Stomach (tissue), 9 donors: ENCODE results near the gene C10orf71. TPM values are rescaled to one million over a fixed set of nuclear protein-coding genes. Genes with fewer than 3 reads are reported as not detected.

Experiments used
- DNase-seq, 2 donors: peaks; one replicate each; pipeline versions ENCODE4 v3.0.0 to v3.0.0-alpha.2; 2013 to 2019
- H3K27ac ChIP-seq, 5 donors: fragments of 200-600 bp in 4 of 5; sonication (generic) in 4 of 5; one replicate each; pipeline ENCODE4 v1.5.1; 2013 to 2019; ENCODE audit warnings: mild to moderate bottlenecking in 1 of 5, moderate library complexity in 1 of 5
- H3K27me3 ChIP-seq, 3 donors: fragments of 200-600 bp; sonication (generic); one replicate each; pipeline ENCODE4 v1.5.1; 2017 to 2019; ENCODE audit warnings: mixed run types in 1 of 3
- H3K36me3 ChIP-seq, 4 donors: fragments of 200-600 bp; sonication (generic); 1 replicate in 3 of 4; 2 replicates in 1 of 4; pipeline ENCODE4 v1.5.1; 2016 to 2019
- H3K4me1 ChIP-seq, 4 donors: fragments of 200-600 bp; sonication (generic); one replicate each; pipeline ENCODE4 v1.5.1; 2016 to 2019
- H3K4me3 ChIP-seq, 4 donors: fragments of 200-600 bp; sonication (generic) in 3 of 4; one replicate each; pipeline ENCODE4 v1.5.1; 2016 to 2019; ENCODE audit warnings: mild to moderate bottlenecking in 1 of 4
- H3K9me3 ChIP-seq, 4 donors: fragments of 200-600 bp; sonication (generic); one replicate each; pipeline ENCODE4 v1.5.1; 2016 to 2019
- EP300 ChIP-seq: sonication (generic); formaldehyde crosslinking; IDR thresholded peaks from one replicate; pipeline ENCODE4 v1.6.1; 2017; ENCODE audit warnings: antibody characterized with exemption
- POLR2A ChIP-seq, 4 donors: fragments of 450-650 bp; IDR thresholded peaks; one replicate each; pipeline ENCODE4 v1.6.1; 2016; ENCODE audit warnings: antibody characterized with exemption in 4 of 4, control low read depth in 2 of 4, mild to moderate bottlenecking in 1 of 4, moderate library complexity in 1 of 4
- POLR2AphosphoS5 ChIP-seq, 3 donors: sonication (generic); formaldehyde crosslinking; IDR thresholded peaks; one replicate each; pipeline ENCODE4 v1.6.1; 2016; ENCODE audit warnings: antibody characterized with exemption in 3 of 3
- WGBS, 5 donors: extraction: QIAGEN DNeasy Blood & Tissue Kit in 3 of 5; methylation state at CpG; one replicate each; pipeline versions ENCODE4 v1.1.5 to v1.1.7; 2013 to 2018; 5-methylcytosine and 5-hydroxymethylcytosine counted together
- intact Hi-C: fragments of 100-400 bp; cut with DNase I; formaldehyde crosslinking; loops from one replicate; pipeline ENCODE4 v1.15.1; 2023; ENCODE audit warnings: low total_unique reads
- polyA plus RNA-seq, 3 donors: library from polyadenylated mRNA; stranded (reverse); fragments of 200-250 nt; gene quantifications; one replicate each; pipeline ENCODE4 v1.2.3, GENCODE V29; 2013
- total RNA-seq, 5 donors: library from RNA; depleted of rRNA; stranded (reverse); fragments of >200 nt; gene quantifications; one replicate each; pipeline versions ENCODE4 v1.1.0 to v1.2.3, GENCODE V29; 2014 to 2016
- TF ChIP-seq, protein P1 (sequence below), 7 experiments: fragments of 450-650 bp in 4 of 7; fragments of 200-600 bp in 3 of 7; sonication (generic) in 3 of 7; IDR thresholded peaks; one replicate each; pipeline ENCODE4 v1.5.1; 2016 to 2019; ENCODE audit warnings: antibody characterized with exemption in 7 of 7, control low read depth in 2 of 7, mild to moderate bottlenecking in 1 of 7
- donor health status: healthy with polysubstance abuse.
- donor health status: Bipolar disorder and iron deficiency.
- donor health status: healthy.

C10orf71 gene
- total and polyA plus RNA-seq, 8 donors: 0.18 TPM; not detected in 7

DNA sequence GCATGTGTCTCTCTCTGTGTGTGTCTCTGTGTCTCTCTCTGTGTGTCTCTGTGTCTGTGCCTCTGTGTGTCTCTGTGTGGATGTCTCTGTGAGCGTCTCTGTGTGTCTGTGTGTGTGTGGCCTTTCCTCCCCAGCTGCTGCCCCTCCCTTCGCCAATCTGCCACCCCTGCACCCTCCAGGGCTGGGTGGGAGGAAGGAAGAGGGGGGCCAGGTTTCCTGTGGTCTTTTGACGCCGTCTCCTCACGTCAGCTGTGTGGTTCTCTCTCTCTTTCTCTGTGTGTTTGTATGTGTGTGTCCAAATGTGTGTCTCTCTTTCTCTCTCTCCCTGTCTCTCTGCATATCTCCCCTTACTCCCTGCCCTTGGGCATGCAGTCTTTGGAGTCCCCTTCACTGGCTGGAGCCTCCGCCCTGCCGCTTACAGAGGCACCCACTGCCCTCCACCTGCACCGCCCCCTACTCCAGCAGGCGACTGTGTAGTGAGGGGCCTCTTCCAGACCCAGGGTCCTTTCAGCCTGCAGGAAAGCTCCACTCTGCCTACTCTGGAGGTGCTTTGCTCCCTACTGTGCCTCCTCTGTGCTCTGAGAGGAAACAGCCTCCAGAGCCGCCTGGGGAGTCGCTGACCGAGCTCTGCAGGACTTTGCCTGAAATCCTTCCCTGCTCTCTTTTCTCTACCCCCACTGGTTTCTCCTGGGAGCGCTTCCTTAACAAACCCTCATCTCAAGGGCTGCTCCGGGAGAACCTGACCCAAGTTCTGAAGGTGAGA lies 44.2 kb upstream of the C10orf71 start:
- DNase-seq: peak in 1 of 2 donors; percentile 72
- H3K9me3 ChIP-seq: peaks cover 0 to 4% (median 0%) of the 10 kb centered on the region in 4 donors
- H3K4me1 ChIP-seq: no peaks in the 10 kb centered on the region
- no peak overlapping the region for H3K27ac ChIP-seq
- TF ChIP-seq, protein P1, sequence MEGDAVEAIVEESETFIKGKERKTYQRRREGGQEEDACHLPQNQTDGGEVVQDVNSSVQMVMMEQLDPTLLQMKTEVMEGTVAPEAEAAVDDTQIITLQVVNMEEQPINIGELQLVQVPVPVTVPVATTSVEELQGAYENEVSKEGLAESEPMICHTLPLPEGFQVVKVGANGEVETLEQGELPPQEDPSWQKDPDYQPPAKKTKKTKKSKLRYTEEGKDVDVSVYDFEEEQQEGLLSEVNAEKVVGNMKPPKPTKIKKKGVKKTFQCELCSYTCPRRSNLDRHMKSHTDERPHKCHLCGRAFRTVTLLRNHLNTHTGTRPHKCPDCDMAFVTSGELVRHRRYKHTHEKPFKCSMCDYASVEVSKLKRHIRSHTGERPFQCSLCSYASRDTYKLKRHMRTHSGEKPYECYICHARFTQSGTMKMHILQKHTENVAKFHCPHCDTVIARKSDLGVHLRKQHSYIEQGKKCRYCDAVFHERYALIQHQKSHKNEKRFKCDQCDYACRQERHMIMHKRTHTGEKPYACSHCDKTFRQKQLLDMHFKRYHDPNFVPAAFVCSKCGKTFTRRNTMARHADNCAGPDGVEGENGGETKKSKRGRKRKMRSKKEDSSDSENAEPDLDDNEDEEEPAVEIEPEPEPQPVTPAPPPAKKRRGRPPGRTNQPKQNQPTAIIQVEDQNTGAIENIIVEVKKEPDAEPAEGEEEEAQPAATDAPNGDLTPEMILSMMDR (IDR thresholded peaks at IDR 0.05): no peak
- no peak for TF ChIP-seq POLR2AphosphoS5 (IDR thresholded peaks at IDR 0.05)
- TF ChIP-seq POLR2A (IDR thresholded peaks at IDR 0.05): no peak
- TF ChIP-seq EP300: no peak
- intact Hi-C loops: no loop called here
- no peaks in the 10 kb centered on the region for H3K27me3 ChIP-seq
- H3K36me3 ChIP-seq: no peaks in the 10 kb centered on the region
- H3K4me3 ChIP-seq: no peak overlapping the region
- 39 to 47% (median 41%) methylated on average over 14 of the region's 14 CpGs for WGBS, 5 donors

DNA sequence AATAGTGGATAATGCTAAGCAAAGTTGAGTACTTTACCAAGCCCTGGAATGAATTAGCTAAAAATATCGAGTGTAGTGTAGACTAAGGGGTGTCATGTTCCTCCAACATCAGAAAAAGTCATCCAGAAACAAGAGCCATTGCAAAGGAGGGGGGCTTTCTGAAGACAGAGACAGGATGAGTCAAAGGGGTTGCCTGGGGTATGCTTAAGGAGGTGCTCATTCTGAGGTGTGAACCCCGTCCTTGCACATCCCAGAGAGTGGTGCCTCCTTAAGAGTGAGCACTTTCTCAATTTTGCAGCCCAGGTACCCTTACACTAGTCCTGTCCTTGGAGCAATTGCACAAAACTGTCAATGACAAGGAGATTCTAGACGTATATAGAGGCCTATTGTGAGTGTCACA lies 43.1 kb upstream of the C10orf71 start:
- Histone ChIP-seq H3K27me3 (no peaks in the 10 kb centered on the region), H3K9me3 (peaks cover 0 to 4% (median 0%) of the 10 kb centered on the region in 4 donors), H3K4me1 (no peaks in the 10 kb centered on the region), H3K36me3 (no peaks in the 10 kb centered on the region), H3K27ac (no peak overlapping the region), H3K4me3 (no peak overlapping the region)
- TF ChIP-seq POLR2AphosphoS5 (IDR thresholded peaks at IDR 0.05) (no peak), EP300 (no peak), POLR2A (IDR thresholded peaks at IDR 0.05) (no peak)
- TF ChIP-seq, protein P1 (IDR thresholded peaks at IDR 0.05): no peak
- WGBS, 5 donors: 49 to 81% (median 51%) methylated on average over 3 of the region's 3 CpGs
- DNase-seq: no peak
- intact Hi-C loops: no loop called here

DNA sequence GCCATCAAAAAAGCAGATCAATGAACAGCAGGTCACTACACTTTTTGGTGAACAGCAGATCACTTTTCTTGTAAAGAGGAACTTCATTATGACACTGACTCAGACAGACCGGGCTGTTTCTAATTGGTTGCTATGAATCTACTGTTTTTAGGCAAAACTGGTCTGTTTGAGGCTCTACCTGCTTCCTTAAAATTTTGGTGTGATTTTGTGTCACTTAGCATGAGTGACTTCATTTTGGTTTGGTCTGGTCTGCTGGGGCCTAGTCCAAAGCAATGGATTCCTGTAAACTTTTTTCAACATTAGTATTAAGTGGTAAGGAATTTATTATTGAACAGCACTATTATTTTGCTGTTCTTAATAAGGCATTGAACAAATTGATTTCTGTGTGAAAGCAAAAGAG lies 41.8 kb upstream of the C10orf71 start:
- intact Hi-C loops: no loop called here
- no peak for TF ChIP-seq POLR2AphosphoS5 (IDR thresholded peaks at IDR 0.05)
- TF ChIP-seq EP300: no peak
- no peak for TF ChIP-seq POLR2A (IDR thresholded peaks at IDR 0.05)
- TF ChIP-seq, protein P1 (IDR thresholded peaks at IDR 0.05): no peak
- 74 to 92% (median 85%) methylated on average over 1 of the region's 1 CpG for WGBS, 5 donors

DNA sequence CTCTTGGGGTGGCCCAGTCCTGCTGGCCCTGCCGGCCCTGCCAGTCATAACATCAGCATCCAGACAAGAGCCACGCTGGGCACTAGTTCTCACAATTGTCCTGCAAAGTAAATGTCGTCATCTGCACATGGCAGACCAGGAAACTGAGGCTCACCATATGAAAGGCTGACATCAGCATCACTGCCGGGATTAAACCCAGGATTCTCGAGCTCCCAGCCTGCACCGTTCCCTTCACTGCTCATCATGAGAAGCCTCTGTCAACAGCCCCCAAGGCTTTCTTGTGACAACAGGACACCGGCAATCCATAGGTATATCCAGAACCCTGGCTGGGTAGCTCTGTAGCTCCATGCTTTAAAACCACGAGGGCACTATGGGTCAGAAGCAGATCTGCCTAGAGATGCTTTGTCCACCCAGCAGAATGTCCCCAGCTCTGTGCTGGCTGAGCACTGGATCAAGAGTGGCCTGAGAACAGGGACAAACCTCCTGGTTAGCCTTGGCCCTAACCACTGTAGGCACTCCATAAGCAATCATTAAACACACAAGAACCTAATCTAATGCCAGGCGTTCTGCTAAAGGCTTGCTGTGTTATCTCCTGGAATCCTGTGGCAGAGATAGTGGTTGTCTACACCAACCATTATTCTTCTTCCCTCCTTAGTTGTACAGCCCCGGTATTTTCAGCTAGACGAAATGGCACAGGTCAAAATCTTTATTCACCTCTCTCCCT lies 41.2 kb upstream of the C10orf71 start:
- TF ChIP-seq, protein P1 (IDR thresholded peaks at IDR 0.05): no peak
- no peak for TF ChIP-seq EP300
- no peak for TF ChIP-seq POLR2AphosphoS5 (IDR thresholded peaks at IDR 0.05)
- TF ChIP-seq POLR2A (IDR thresholded peaks at IDR 0.05): no peak
- DNase-seq: no peak
- Histone ChIP-seq H3K4me1 (no peaks in the 10 kb centered on the region), H3K9me3 (peaks cover 0 to 4% (median 0%) of the 10 kb centered on the region in 4 donors), H3K4me3 (no peak overlapping the region), H3K27ac (no peak overlapping the region), H3K27me3 (no peaks in the 10 kb centered on the region), H3K36me3 (no peaks in the 10 kb centered on the region)
- 63 to 86% (median 80%) methylated on average over 10 to 11 of the region's 11 CpGs for whole genome bisulfite sequencing, 5 donors
- intact Hi-C loops: no loop called here

More for the DNA sequence above, 41.8 kb upstream of the C10orf71 start:
- DNase-seq: no peak
- Histone ChIP-seq H3K9me3 (peaks cover 0 to 4% (median 0%) of the 10 kb centered on the region in 4 donors), H3K36me3 (no peaks in the 10 kb centered on the region), H3K4me1 (no peaks in the 10 kb centered on the region), H3K27ac (no peak overlapping the region), H3K4me3 (no peak overlapping the region), H3K27me3 (no peaks in the 10 kb centered on the region)
